Measurements from ENCODE around the gene UNC93B1.

The UNC93B1 gene

GRCh38 chr11:68051191-68052136 lies 47.6 kb upstream of the UNC93B1 start:
- Histone ChIP-seq H3K36me3 (ENCODE audit: insufficient read depth, low read length) (no peaks in the 10 kb centered on the region), H3K9me3 (ENCODE audit: insufficient read depth, low read depth, low read length) (no peaks in the 10 kb centered on the region), H3K4me1 (ENCODE audit: insufficient read depth, low read length, poor library complexity, severe bottlenecking) (no peaks in the 10 kb centered on the region), H3K9ac (ENCODE audit: low read depth, low read length, poor library complexity, severe bottlenecking) (no peak overlapping the region), H4K20me1 (ENCODE audit: insufficient read depth, low read length, poor library complexity, severe bottlenecking) (no peaks in the 10 kb centered on the region), H3K27me3 (ENCODE audit: insufficient read depth, low read length, poor library complexity, severe bottlenecking) (no peaks in the 10 kb centered on the region), H3K4me3 (ENCODE audit: low read length, poor library complexity, severe bottlenecking) (no peak overlapping the region), H3F3A (ENCODE audit: low read depth) (no peaks in the 10 kb centered on the region), H3K4me2 (ENCODE audit: low read depth, low read length, poor library complexity, severe bottlenecking) (no peak overlapping the region), H3K9me2 (replicated peaks; ENCODE audit: low read depth, low read length) (no peaks in the 10 kb centered on the region), H3K79me2 (ENCODE audit: insufficient read depth, low read length) (no peaks in the 10 kb centered on the region), H2AFZ (ENCODE audit: low read length) (no peak overlapping the region)
- TF ChIP-seq EZH2phosphoT487 (IDR thresholded peaks at IDR 0.05; ENCODE audit: borderline replicate concordance) (no peak), CTCF (conservative IDR thresholded peaks at IDR 0.05; ENCODE audit: low read length) (no peak)

GRCh38 chr11:68050371-68050841 lies 46.5 kb upstream of the UNC93B1 start:
- TF ChIP-seq CTCF (conservative IDR thresholded peaks at IDR 0.05; ENCODE audit: low read length) (no peak), EZH2phosphoT487 (IDR thresholded peaks at IDR 0.05; ENCODE audit: borderline replicate concordance) (no peak)
- no peaks in the 10 kb centered on the region for H3K4me1 ChIP-seq (ENCODE audit: insufficient read depth, low read length, poor library complexity, severe bottlenecking)
- H3F3A ChIP-seq (ENCODE audit: low read depth), result no peaks in the 10 kb centered on the region
- H4K20me1 ChIP-seq (ENCODE audit: insufficient read depth, low read length, poor library complexity, severe bottlenecking), result no peaks in the 10 kb centered on the region
- no peak overlapping the region for H2AFZ ChIP-seq (ENCODE audit: low read length)
- H3K79me2 ChIP-seq (ENCODE audit: insufficient read depth, low read length), result no peaks in the 10 kb centered on the region
- H3K36me3 ChIP-seq (ENCODE audit: insufficient read depth, low read length), result no peaks in the 10 kb centered on the region
- no peak overlapping the region for H3K4me3 ChIP-seq (ENCODE audit: low read length, poor library complexity, severe bottlenecking)
- H3K9me2 ChIP-seq (replicated peaks; ENCODE audit: low read depth, low read length), result no peaks in the 10 kb centered on the region
- H3K27me3 ChIP-seq (ENCODE audit: insufficient read depth, low read length, poor library complexity, severe bottlenecking), result no peaks in the 10 kb centered on the region
- no peaks in the 10 kb centered on the region for H3K9me3 ChIP-seq (ENCODE audit: insufficient read depth, low read depth, low read length)
- H3K9ac ChIP-seq (ENCODE audit: low read depth, low read length, poor library complexity, severe bottlenecking), result no peak overlapping the region
- H3K4me2 ChIP-seq (ENCODE audit: low read depth, low read length, poor library complexity, severe bottlenecking), result no peak overlapping the region

GRCh38 chr11:68049509-68050370 lies 45.8 kb upstream of the UNC93B1 start:
- H3K4me1 ChIP-seq (ENCODE audit: insufficient read depth, low read length, poor library complexity, severe bottlenecking), result no peaks in the 10 kb centered on the region
- H3K79me2 ChIP-seq (ENCODE audit: insufficient read depth, low read length), result no peaks in the 10 kb centered on the region
- no peak overlapping the region for H3K9ac ChIP-seq (ENCODE audit: low read depth, low read length, poor library complexity, severe bottlenecking)
- H3K27me3 ChIP-seq (ENCODE audit: insufficient read depth, low read length, poor library complexity, severe bottlenecking), result no peaks in the 10 kb centered on the region
- H2AFZ ChIP-seq (ENCODE audit: low read length), result no peak overlapping the region
- no peak overlapping the region for H3K4me3 ChIP-seq (ENCODE audit: low read length, poor library complexity, severe bottlenecking)
- H3F3A ChIP-seq (ENCODE audit: low read depth), result no peaks in the 10 kb centered on the region
- no peaks in the 10 kb centered on the region for H4K20me1 ChIP-seq (ENCODE audit: insufficient read depth, low read length, poor library complexity, severe bottlenecking)
- no peaks in the 10 kb centered on the region for H3K9me3 ChIP-seq (ENCODE audit: insufficient read depth, low read depth, low read length)
- no peaks in the 10 kb centered on the region for H3K9me2 ChIP-seq (replicated peaks; ENCODE audit: low read depth, low read length)
- no peak for TF ChIP-seq EZH2phosphoT487 (IDR thresholded peaks at IDR 0.05; ENCODE audit: borderline replicate concordance)
- TF ChIP-seq CTCF (conservative IDR thresholded peaks at IDR 0.05; ENCODE audit: low read length), result no peak
- H3K36me3 ChIP-seq (ENCODE audit: insufficient read depth, low read length), result no peaks in the 10 kb centered on the region
- H3K4me2 ChIP-seq (ENCODE audit: low read depth, low read length, poor library complexity, severe bottlenecking), result no peak overlapping the region

Data from Loucy (cell line).